A549 (cell line): Measurements from ENCODE around the gene RUNX1.

ENCODE experiments used
- CHD2 ChIP-seq: fragments of 150-350 bp; IDR thresholded peaks from 2 replicates; pipeline ENCODE4 v1.6.1; 2014; ENCODE audit warnings: low read length; ENCODE audit not compliant: partially characterized antibody
- CTCF ChIP-seq: fragments of >200 bp; sonication (Bioruptor Twin); formaldehyde crosslinking; IDR thresholded peaks from 3 replicates; pipeline ENCODE4 v1.5.1; 2016
- JUNB ChIP-seq: fragments of >200 bp; sonication (Bioruptor Twin); formaldehyde crosslinking; IDR thresholded peaks from 2 replicates; pipeline ENCODE4 v1.6.1; 2016
- NR3C1 ChIP-seq: fragments of >200 bp; sonication (Bioruptor Twin); formaldehyde crosslinking; IDR thresholded peaks from 3 replicates; pipeline ENCODE4 v1.6.1; 2017
- POLR2A ChIP-seq: IDR thresholded peaks from 2 replicates; pipeline ENCODE4 v1.6.1; 2012; ENCODE audit warnings: mild to moderate bottlenecking, low read length
- SMC3 ChIP-seq: fragments of >200 bp; sonication (Bioruptor Twin); formaldehyde crosslinking; IDR thresholded peaks from 3 replicates; pipeline ENCODE4 v1.6.1; 2018; ENCODE audit warnings: inconsistent platforms
- TF ChIP-seq, protein P1 (sequence below): fragments of 250-450 bp; sonication (Bioruptor Pico); IDR thresholded peaks from 2 replicates; pipeline ENCODE4 v1.5.0; 2021; ENCODE audit warnings: mild to moderate bottlenecking, moderate library complexity, borderline replicate concordance
- TF ChIP-seq, protein P2 (sequence below): fragments of 200-600 bp; sonication (generic); IDR thresholded peaks from 2 replicates; pipeline ENCODE4 v1.6.1; 2016; ENCODE audit warnings: antibody characterized with exemption, mild to moderate bottlenecking, moderate library complexity
- TF ChIP-seq, protein P3 (sequence below): fragments of 450-650 bp; IDR thresholded peaks from 2 replicates; pipeline ENCODE4 v1.6.1; 2014; ENCODE audit warnings: antibody characterized with exemption
- TF ChIP-seq, protein P4 (sequence below): fragments of 150-350 bp; IDR thresholded peaks from 2 replicates; pipeline ENCODE4 v1.6.1; 2014; ENCODE audit warnings: low read depth, mild to moderate bottlenecking, low read length

GRCh38 chr21:34836933-34837505 is 212.1 kb downstream of the RUNX1 start:
- no peak for TF ChIP-seq CTCF
- TF ChIP-seq, protein P1, sequence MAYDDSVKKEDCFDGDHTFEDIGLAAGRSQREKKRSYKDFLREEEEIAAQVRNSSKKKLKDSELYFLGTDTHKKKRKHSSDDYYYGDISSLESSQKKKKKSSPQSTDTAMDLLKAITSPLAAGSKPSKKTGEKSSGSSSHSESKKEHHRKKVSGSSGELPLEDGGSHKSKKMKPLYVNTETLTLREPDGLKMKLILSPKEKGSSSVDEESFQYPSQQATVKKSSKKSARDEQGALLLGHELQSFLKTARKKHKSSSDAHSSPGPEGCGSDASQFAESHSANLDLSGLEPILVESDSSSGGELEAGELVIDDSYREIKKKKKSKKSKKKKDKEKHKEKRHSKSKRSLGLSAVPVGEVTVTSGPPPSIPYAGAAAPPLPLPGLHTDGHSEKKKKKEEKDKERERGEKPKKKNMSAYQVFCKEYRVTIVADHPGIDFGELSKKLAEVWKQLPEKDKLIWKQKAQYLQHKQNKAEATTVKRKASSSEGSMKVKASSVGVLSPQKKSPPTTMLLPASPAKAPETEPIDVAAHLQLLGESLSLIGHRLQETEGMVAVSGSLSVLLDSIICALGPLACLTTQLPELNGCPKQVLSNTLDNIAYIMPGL = no peak
- no peak for TF ChIP-seq SMC3
- TF ChIP-seq, protein P2, sequence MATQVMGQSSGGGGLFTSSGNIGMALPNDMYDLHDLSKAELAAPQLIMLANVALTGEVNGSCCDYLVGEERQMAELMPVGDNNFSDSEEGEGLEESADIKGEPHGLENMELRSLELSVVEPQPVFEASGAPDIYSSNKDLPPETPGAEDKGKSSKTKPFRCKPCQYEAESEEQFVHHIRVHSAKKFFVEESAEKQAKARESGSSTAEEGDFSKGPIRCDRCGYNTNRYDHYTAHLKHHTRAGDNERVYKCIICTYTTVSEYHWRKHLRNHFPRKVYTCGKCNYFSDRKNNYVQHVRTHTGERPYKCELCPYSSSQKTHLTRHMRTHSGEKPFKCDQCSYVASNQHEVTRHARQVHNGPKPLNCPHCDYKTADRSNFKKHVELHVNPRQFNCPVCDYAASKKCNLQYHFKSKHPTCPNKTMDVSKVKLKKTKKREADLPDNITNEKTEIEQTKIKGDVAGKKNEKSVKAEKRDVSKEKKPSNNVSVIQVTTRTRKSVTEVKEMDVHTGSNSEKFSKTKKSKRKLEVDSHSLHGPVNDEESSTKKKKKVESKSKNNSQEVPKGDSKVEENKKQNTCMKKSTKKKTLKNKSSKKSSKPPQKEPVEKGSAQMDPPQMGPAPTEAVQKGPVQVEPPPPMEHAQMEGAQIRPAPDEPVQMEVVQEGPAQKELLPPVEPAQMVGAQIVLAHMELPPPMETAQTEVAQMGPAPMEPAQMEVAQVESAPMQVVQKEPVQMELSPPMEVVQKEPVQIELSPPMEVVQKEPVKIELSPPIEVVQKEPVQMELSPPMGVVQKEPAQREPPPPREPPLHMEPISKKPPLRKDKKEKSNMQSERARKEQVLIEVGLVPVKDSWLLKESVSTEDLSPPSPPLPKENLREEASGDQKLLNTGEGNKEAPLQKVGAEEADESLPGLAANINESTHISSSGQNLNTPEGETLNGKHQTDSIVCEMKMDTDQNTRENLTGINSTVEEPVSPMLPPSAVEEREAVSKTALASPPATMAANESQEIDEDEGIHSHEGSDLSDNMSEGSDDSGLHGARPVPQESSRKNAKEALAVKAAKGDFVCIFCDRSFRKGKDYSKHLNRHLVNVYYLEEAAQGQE = no peak
- TF ChIP-seq JUNB = no peak
- no peak for TF ChIP-seq NR3C1
- no peak for TF ChIP-seq CHD2
- no peak for TF ChIP-seq POLR2A
- TF ChIP-seq, protein P3, sequence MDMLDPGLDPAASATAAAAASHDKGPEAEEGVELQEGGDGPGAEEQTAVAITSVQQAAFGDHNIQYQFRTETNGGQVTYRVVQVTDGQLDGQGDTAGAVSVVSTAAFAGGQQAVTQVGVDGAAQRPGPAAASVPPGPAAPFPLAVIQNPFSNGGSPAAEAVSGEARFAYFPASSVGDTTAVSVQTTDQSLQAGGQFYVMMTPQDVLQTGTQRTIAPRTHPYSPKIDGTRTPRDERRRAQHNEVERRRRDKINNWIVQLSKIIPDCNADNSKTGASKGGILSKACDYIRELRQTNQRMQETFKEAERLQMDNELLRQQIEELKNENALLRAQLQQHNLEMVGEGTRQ = no peak
- TF ChIP-seq, protein P4, sequence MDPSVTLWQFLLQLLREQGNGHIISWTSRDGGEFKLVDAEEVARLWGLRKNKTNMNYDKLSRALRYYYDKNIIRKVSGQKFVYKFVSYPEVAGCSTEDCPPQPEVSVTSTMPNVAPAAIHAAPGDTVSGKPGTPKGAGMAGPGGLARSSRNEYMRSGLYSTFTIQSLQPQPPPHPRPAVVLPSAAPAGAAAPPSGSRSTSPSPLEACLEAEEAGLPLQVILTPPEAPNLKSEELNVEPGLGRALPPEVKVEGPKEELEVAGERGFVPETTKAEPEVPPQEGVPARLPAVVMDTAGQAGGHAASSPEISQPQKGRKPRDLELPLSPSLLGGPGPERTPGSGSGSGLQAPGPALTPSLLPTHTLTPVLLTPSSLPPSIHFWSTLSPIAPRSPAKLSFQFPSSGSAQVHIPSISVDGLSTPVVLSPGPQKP = no peak
